GM23248 (cell line): ENCODE data around the gene CDH4. TPM values are rescaled to one million over a fixed set of nuclear protein-coding genes. Genes with fewer than 3 reads are reported as not detected.

Source experiments
- DNase-seq: peaks from one replicate; pipeline ENCODE4 v3.0.0-alpha.2; 2015
- H2AFZ ChIP-seq: fragments of 200-600 bp; sonication (generic); 2 replicates; pipeline ENCODE4 v1.6.1; 2016; ENCODE audit warnings: antibody characterized with exemption
- H3F3A ChIP-seq: fragments of 200-600 bp; sonication (generic); 2 replicates; pipeline ENCODE4 v1.6.1; 2016; ENCODE audit warnings: mild to moderate bottlenecking, antibody characterized with exemption, mixed run types; ENCODE audit not compliant: insufficient read depth
- H3K27ac ChIP-seq: fragments of 200-600 bp; sonication (generic); 2 replicates; pipeline ENCODE4 v1.5.1; 2016; ENCODE audit warnings: mild to moderate bottlenecking
- H3K27me3 ChIP-seq: fragments of 200-600 bp; sonication (generic); replicated peaks from 2 replicates; pipeline ENCODE4 v1.6.1; 2016; ENCODE audit warnings: mild to moderate bottlenecking; ENCODE audit not compliant: insufficient read depth
- H3K36me3 ChIP-seq: fragments of 200-600 bp; sonication (generic); 2 replicates; pipeline ENCODE4 v1.6.1; 2016; ENCODE audit warnings: low read depth, mild to moderate bottlenecking
- H3K4me1 ChIP-seq: fragments of 200-600 bp; sonication (generic); 2 replicates; pipeline ENCODE4 v1.6.1; 2016; ENCODE audit warnings: mild to moderate bottlenecking; ENCODE audit not compliant: insufficient read depth
- H3K4me2 ChIP-seq: fragments of 200-600 bp; sonication (generic); one replicate; pipeline ENCODE4 v1.6.1; 2016; ENCODE audit warnings: mild to moderate bottlenecking; ENCODE audit not compliant: unreplicated experiment
- H3K4me3 ChIP-seq: fragments of 200-600 bp; sonication (generic); 2 replicates; pipeline ENCODE4 v1.5.1; 2016; ENCODE audit warnings: mild to moderate bottlenecking
- H3K79me2 ChIP-seq: fragments of 200-600 bp; sonication (generic); 2 replicates; pipeline ENCODE4 v1.6.1; 2016; ENCODE audit warnings: mild to moderate bottlenecking; ENCODE audit not compliant: insufficient read depth
- H3K9ac ChIP-seq: fragments of 200-600 bp; sonication (generic); 2 replicates; pipeline ENCODE4 v1.6.1; 2016; ENCODE audit warnings: mild to moderate bottlenecking
- H3K9me2 ChIP-seq: fragments of 200-600 bp; sonication (generic); 2 replicates; pipeline ENCODE4 v1.6.1; 2016; ENCODE audit warnings: mixed run types, mild to moderate bottlenecking, moderate library complexity; ENCODE audit not compliant: insufficient read depth
- H3K9me3 ChIP-seq: fragments of 200-600 bp; sonication (generic); one replicate; pipeline ENCODE4 v1.6.1; 2017; ENCODE audit warnings: low read depth
- H4K20me1 ChIP-seq: fragments of 200-600 bp; sonication (generic); 2 replicates; pipeline ENCODE4 v1.6.0; 2016; ENCODE audit not compliant: insufficient read depth
- EZH2 ChIP-seq: fragments of 200-600 bp; sonication (generic); IDR thresholded peaks from 2 replicates; pipeline ENCODE4 v1.6.1; 2018; ENCODE audit warnings: antibody characterized with exemption, mild to moderate bottlenecking; ENCODE audit not compliant: insufficient read depth, poor library complexity, severe bottlenecking
- EZH2phosphoT487 ChIP-seq: fragments of 200-600 bp; sonication (generic); IDR thresholded peaks from 2 replicates; pipeline ENCODE4 v1.6.1; 2018; ENCODE audit warnings: antibody characterized with exemption, moderate library complexity, mild to moderate bottlenecking, low read depth; ENCODE audit not compliant: insufficient read depth
- WGBS, 2 experiments: methylation state at CpG; one replicate each; pipeline ENCODE4 v1.1.6; 2015 to 2017; ENCODE audit warnings: low lambda C conversion rate in 2 of 2, low coverage in 1 of 2; ENCODE audit errors: missing lambda C conversion rate in 2 of 2; 5-methylcytosine and 5-hydroxymethylcytosine counted together
- in situ Hi-C: fragments of 300-500 bp; cut with MboI; formaldehyde crosslinking; loops from 2 replicates; pipeline ENCODE4 v1.15.0; 2020
- polyA plus RNA-seq: library from polyadenylated mRNA; unstranded; fragments of >200 nt; fragmentation: Nextera tagmentation; extraction: Ambion mirVana; gene quantifications from 2 replicates; pipeline ENCODE4 v1.2.1, GENCODE V29; 2016
- total RNA-seq: library from RNA; depleted of rRNA; stranded (reverse); fragments of >200 nt; shearing (Covaris generic); gene quantifications from 2 replicates; pipeline ENCODE4 v1.2.3, GENCODE V29; 2014

Gene CDH4
- total and polyA plus RNA-seq, 2 experiments from 2014 or later = 1.1 to 3.9 TPM

- H3K9ac ChIP-seq = no peak overlapping the region
- no peaks in the 10 kb centered on the region for H3K9me2 ChIP-seq
- TF ChIP-seq EZH2phosphoT487 (no peak), EZH2 (no peak)
- no peaks in the 10 kb centered on the region for H4K20me1 ChIP-seq
- H3K4me3 ChIP-seq = no peak overlapping the region
- H3K27ac ChIP-seq = no peak overlapping the region
- 64 to 71% methylated on average over 18 of the region's 18 CpGs for WGBS, 2 experiments
- H3K9me3 ChIP-seq = no peaks in the 10 kb centered on the region
- no peaks in the 10 kb centered on the region for H3K36me3 ChIP-seq
- H3K4me2 ChIP-seq = no peak overlapping the region
- no peaks in the 10 kb centered on the region for H3F3A ChIP-seq
- H3K79me2 ChIP-seq = no peaks in the 10 kb centered on the region
- no peak for DNase-seq
- H2AFZ ChIP-seq = no peak overlapping the region
- in situ Hi-C loops = no loop called here
- no peaks in the 10 kb centered on the region for H3K4me1 ChIP-seq
- H3K27me3 ChIP-seq = 0 out of 2 replicates have a peak, but pooled peaks cover 5% of the 10 kb centered on the region
Measured at GRCh38 chr20:61763740-61764400, 511.8 kb downstream of the CDH4 start.

DNA sequence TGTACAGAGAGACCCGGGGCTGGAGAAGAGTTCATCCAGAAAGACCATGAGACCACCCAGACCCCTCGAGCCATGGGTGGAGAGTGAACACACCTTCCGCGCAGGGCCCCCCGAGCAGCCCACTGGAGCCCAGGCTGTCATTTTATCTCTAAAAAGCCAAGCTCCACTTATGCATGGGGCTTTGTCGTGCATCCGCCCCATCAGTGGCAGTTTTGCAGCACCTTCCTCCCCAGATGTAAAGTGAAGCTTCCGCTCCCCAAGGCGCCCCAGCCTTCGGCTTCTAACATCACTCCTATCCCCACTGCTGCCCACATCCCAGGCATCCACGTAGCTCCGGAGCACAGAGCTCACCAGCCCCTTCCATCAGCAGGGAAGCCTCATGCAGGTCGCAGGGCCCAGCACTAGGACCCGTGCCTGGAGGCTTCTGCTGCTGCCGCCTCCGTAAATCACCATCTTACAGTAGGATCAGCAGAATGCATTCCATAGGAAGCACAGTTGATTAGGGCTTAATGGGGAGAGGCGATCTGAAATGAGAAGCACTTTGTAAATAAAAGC lies 512.5 kb downstream of the CDH4 start:
- Histone ChIP-seq H3K4me1 (no peaks in the 10 kb centered on the region), H3F3A (no peaks in the 10 kb centered on the region), H3K27ac (no peak overlapping the region), H3K4me2 (no peak overlapping the region), H3K9ac (no peak overlapping the region), H2AFZ (no peak overlapping the region), H3K9me2 (no peaks in the 10 kb centered on the region), H3K36me3 (no peaks in the 10 kb centered on the region), H3K27me3 (0 out of 2 replicates have a peak, but pooled peaks cover 5% of the 10 kb centered on the region), H4K20me1 (no peaks in the 10 kb centered on the region), H3K79me2 (no peaks in the 10 kb centered on the region), H3K4me3 (no peak overlapping the region), H3K9me3 (no peaks in the 10 kb centered on the region)
- in situ Hi-C loops = no loop called here
- TF ChIP-seq EZH2phosphoT487 (no peak), EZH2 (no peak)
- DNase-seq = no peak
- WGBS, 2 experiments = 48 to 51% methylated on average over 17 of the region's 17 CpGs

GRCh38 chr20:61765081-61765870 lies 513.2 kb downstream of the CDH4 start:
- H3K27ac ChIP-seq = no peak overlapping the region
- no peak overlapping the region for H2AFZ ChIP-seq

GRCh38 chr20:61765871-61766654 lies 514.0 kb downstream of the CDH4 start:
- Histone ChIP-seq H3K27me3 (no peaks in the 10 kb centered on the region), H4K20me1 (no peaks in the 10 kb centered on the region), H3K27ac (no peak overlapping the region), H3K9ac (no peak overlapping the region), H3K4me2 (no peak overlapping the region), H3K4me3 (no peak overlapping the region), H3F3A (no peaks in the 10 kb centered on the region), H2AFZ (no peak overlapping the region), H3K4me1 (no peaks in the 10 kb centered on the region), H3K79me2 (no peaks in the 10 kb centered on the region), H3K9me3 (no peaks in the 10 kb centered on the region), H3K36me3 (no peaks in the 10 kb centered on the region), H3K9me2 (no peaks in the 10 kb centered on the region)
- 55 to 64% methylated on average over 11 to 12 of the region's 12 CpGs for WGBS, 2 experiments
- in situ Hi-C loops = no loop called here
- TF ChIP-seq EZH2phosphoT487 = no peak
- no peak for TF ChIP-seq EZH2
- no peak for DNase-seq

More at GRCh38 chr20:61765081-61765870, 513.2 kb downstream of the CDH4 start:
- Histone ChIP-seq H3K9ac (no peak overlapping the region), H3K4me3 (no peak overlapping the region), H3K27me3 (0 out of 2 replicates have a peak, but pooled peaks cover 5% of the 10 kb centered on the region), H3K4me2 (no peak overlapping the region), H3K9me2 (no peaks in the 10 kb centered on the region), H3K79me2 (no peaks in the 10 kb centered on the region), H3K4me1 (no peaks in the 10 kb centered on the region), H3F3A (no peaks in the 10 kb centered on the region), H3K36me3 (no peaks in the 10 kb centered on the region), H3K9me3 (no peaks in the 10 kb centered on the region), H4K20me1 (no peaks in the 10 kb centered on the region)
- in situ Hi-C loops = no loop called here
- 35 to 40% methylated on average over 14 to 15 of the region's 16 CpGs for WGBS, 2 experiments
- no peak for DNase-seq
- TF ChIP-seq EZH2 (no peak), EZH2phosphoT487 (no peak)
